HG02798 (cell line): ENCODE results near the gene IL18BP.

Experiments used
- ATAC-seq: cut with Tn5 transposase; IDR thresholded peaks from one replicate; pipeline ENCODE4 v1.9.1; 2021; ENCODE audit warnings: mild to moderate bottlenecking; ENCODE audit not compliant: unreplicated experiment, poor library complexity

IL18BP gene

GRCh38 chr11:71998649-71999310, at the start of gene IL18BP:
Gene IL18BP, plus strand, starts transcription at chr11:71998909. Its CDS starts 1,076 bp downstream, at chr11:71999985.
- no peak for ATAC-seq

DNA sequence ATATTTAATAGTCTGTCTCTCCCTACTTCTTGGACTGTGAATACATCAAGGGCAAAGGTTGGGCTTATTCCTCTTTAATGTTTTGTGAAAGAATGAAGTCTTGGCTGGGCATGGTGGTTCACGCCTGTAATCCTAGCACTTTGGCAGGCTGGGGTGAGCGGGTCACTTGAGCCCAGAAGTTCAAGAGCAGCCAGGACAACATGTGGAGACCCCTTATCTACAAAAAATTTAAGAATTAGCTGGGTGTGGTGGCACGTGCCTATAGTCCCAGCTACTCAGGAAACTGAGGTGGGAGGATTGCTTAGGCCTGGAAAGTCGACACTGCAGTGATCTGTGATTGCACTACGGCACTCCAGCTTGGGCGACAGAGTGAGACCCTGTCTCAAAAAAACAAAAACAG, 49.7 kb upstream of the IL18BP start:
- ATAC-seq = no peak

DNA sequence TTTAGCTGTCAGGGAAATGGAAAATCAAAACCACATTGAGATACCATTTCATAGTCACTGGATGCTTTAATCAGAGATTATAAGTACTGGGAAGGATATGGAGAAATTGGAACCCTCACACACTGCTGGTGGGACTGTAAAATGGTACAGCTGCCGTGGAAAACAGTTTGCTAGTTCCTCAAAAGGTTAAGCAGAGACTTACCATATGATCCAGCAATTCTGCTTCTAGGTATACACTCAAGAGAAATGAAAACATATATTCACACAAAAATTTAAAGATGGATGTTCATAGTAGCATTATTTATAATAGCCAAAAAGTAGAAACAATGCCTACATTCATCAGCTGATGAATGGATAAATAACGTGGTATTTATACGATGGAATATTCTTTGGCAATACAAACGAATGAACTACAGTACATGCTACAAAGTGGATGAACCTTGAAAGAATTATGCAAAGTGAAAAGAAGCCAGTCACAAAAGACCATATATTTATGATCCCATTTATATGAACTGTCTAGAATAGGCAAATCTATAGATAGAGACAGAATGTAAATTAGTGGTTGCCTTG, 46.9 kb upstream of the IL18BP start:
- no peak for ATAC-seq

- ATAC-seq = no peak
Measured at GRCh38 chr11:71955898-71956456, 42.7 kb upstream of the IL18BP start.

GRCh38 chr11:71962428-71963038, 36.2 kb upstream of the IL18BP start:
- no peak for ATAC-seq

GRCh38 chr11:71963468-71963867, 35.2 kb upstream of the IL18BP start:
- ATAC-seq = no peak

DNA sequence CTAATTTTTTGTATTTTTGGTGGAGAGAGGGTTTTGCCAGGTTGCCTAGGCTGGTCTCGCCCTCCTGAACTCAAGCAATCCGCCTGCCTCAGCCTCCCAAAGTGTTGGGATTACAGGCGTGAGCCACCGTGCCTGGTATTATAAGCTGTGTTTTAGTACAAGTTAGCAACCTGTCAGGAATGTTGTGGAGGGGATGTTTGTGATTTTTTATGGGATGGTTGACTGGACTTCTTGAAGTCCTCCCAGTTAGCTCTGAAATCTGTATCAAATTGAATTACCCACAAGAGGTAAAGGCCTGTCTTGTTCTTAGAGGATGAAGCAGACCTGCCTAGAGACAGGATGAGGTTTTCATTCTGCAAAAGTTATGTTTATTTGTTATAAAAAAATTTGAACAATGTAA, 34.1 kb upstream of the IL18BP start:
- ATAC-seq = no peak

DNA sequence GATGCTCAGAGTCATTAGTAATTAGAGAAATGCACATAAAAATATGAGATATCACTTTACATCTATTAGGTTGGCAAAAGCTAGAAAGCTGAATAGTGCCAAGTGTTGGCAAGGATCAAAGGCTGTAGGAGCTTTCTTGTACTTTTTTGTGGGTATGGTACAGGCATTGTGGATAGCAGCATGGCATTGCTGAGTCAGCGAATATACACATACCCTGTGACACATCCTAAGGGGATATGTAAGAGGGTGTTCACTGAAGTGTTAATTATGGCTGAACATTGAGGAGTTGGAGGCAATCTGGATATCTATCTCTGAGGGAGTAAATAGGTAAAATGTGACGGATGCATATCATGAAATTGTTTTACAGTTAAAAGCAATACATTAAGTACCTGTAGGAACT, 27.0 kb upstream of the IL18BP start:
- no peak for ATAC-seq

DNA sequence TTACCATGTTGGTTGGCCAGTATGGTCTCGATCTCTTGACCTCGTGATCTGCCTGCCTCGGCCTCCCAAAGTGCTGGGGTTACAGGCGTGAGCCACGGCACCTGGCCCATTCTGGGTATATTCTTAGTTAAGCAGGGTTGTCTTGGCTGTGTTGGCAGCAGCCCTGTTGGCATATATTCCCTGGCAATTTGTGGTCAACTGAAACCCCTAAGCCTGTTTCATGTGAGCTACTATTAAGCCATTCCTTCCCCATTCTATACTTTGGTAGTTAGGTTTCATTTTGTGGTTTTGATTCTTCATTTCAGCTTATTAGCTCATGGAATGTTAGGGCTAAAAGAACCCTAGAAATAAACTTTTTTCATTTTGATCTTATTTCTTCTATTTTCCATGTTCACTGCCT, 22.2 kb upstream of the IL18BP start:
- ATAC-seq = no peak

GRCh38 chr11:71977090-71977489, 21.6 kb upstream of the IL18BP start:
- no peak for ATAC-seq

DNA sequence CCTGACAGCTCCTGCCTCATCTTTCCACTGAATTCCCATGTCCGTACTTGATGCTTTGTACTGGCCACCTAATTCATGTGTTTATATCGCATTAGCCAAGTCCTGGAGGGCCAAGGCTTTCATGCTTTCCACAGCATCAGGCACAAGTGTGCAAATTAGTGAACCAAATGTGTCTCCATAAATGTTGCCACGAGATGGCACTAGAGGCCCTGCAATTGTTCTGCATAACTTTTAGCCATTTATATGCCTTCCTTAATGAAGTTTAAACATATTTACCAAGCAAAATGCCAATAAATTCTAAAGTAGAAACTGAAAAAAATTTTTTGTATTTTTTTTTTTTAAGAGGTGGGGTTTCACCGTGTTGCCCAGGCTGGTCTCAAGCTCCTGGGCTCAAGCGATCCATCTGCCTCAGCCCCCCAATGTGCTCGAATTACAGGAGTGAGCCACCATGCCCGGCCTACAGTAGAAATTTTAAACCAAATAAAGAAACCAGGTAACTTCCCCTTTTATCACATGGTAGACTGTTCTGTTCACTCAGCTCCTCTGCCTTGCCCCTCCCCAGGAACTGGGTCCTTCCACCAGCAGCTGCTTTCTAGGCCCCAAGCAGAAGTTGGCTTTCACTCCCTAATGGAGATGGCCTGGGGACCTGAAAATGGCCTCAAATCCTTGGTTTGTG, 20.8 kb upstream of the IL18BP start:
- ATAC-seq = peak; percentile 46

DNA sequence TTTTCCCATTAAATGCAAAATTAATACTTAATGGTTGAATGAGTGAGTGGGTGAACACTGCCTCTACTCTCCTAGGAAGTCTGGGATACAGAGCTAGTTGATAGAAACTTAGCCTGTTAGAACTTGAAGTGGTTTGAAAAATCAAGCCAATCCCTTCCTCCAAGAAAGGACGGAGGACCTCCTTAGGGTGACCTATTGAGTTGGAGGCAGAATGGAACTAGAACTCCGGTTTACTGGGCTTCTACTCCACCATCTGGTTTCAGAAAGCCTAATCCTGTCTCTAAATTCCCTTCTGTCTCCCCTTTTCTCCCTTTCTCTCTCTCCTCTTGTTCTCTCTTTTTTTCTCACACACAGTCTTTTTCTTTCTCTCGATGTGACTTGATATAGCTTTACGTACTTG, 19.6 kb upstream of the IL18BP start:
- ATAC-seq = no peak

DNA sequence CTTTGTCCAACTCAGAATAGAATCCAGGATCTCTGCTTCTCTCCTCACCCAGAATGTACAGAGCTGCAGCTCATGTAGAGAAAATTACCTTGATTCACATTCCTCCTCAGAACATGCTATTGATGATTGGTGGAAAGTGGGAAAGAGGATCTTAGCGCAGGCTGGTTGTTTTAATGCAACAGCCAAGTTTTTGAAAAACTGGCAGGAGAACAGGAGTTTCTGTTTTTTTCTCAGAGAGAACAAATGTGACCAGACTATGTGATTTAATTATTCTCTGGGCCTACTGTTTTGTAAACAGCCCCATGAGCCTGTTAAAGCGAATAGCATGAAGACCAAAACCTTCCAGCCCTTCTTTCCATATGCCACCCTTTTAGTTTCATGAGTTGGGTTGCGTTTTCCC, 19.1 kb upstream of the IL18BP start:
- ATAC-seq = no peak

- no peak for ATAC-seq
Measured at GRCh38 chr11:71986131-71986530, 12.6 kb upstream of the IL18BP start.

DNA sequence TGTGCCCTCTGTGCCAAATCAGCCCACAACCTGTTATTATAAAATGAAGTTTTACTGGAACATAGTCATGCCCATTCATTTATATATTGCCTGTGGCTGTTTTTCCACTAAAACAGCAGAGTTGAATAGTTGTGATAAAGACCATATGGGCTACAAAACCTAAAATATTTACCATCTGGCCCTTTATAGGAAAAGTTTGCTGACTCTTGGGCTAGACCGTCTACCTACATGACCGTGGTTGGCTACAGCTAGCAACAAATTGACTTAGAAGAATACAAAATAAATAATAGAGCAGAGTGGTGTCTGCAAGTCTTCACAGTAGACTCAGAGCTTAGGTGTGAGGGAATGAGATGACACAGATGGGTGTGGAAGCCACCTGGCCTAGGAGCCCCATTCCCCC, 11.2 kb upstream of the IL18BP start:
- ATAC-seq = no peak

DNA sequence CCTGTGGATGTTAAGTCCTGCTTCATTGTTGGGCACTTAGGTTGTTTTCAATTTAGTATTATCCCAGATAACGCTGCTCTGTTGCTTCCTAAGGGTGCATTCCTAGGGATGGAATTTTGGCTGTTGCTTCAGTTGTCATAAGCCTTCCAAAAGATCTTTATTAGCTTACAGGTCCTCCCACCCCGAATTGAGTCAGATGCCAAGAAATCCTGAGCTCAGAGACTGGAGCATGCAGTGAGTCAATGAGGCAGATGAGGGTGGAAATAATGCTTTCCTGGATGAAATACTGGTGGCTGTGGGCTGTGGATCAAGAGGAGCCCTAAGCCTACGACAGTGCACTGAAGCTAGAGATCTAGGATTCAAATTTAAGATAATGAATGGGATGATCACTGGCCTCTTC, 10.7 kb upstream of the IL18BP start:
- no peak for ATAC-seq

DNA sequence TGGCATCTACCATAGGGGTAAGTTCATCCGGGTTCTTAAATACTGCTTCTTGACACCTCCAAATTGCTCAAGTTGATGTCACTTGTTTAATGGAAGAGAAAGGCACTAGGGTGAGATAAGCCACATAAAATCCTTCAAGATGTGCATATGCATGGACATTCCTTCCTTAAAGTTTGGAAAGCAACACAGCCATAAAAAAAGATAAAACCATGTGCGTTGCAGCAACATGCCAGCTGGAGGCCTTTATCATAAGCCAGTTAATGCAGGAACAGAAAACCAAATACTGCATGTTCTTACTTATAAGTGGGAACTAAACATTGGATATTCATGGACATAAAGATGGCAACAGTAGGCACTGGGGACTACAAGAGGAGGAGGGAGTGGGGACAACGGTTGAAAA, 8.0 kb upstream of the IL18BP start:
- no peak for ATAC-seq

GRCh38 chr11:71991494-71991893, 7.2 kb upstream of the IL18BP start:
- ATAC-seq = peak; percentile 73

GRCh38 chr11:71992136-71992730, 6.5 kb upstream of the IL18BP start:
- ATAC-seq = no peak

DNA sequence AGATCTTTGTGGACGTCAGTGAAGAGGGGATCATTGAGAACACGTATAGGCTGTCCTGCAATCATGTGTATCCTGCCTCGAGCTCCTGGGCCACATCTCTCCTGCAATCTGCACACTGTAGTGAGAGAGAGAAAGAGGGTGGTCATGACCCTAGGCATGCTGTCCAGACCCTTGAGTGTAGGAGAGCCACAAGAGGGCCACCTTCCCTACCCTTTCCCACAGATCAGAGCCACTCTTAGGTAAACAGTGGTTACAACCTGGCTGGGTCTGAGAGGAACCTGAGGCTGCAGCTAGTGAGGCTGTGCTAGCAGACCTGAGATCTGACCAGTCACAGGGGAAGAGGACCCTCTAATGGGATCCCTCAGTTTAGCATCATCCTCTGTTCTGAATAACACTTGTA, 3.9 kb upstream of the IL18BP start:
- ATAC-seq = no peak
